DOHH2 (cell line): ENCODE results near the gene CSMD2.

Experiments used
- H3F3A ChIP-seq: fragments of 200-600 bp; sonication (generic), shearing (Covaris generic); 2 replicates; pipeline ENCODE4 v1.6.0; 2016; ENCODE audit warnings: antibody characterized with exemption, mild to moderate bottlenecking; ENCODE audit not compliant: control insufficient read depth, insufficient read depth
- H3K27ac ChIP-seq: fragments of 200-600 bp; sonication (generic); 2 replicates; pipeline ENCODE4 v1.5.1; 2014; ENCODE audit warnings: low read depth, mild to moderate bottlenecking, low read length, moderate library complexity
- H3K27me3 ChIP-seq: fragments of 200-600 bp; sonication (generic); 2 replicates; pipeline ENCODE4 v1.6.1; 2014; ENCODE audit warnings: mild to moderate bottlenecking, low read length, mixed read lengths; ENCODE audit not compliant: control insufficient read depth
- H3K36me3 ChIP-seq: fragments of 200-600 bp; sonication (generic); 2 replicates; pipeline ENCODE4 v1.6.1; 2014; ENCODE audit warnings: mild to moderate bottlenecking, low read length, moderate library complexity, mixed read lengths; ENCODE audit not compliant: control insufficient read depth
- H3K4me1 ChIP-seq: fragments of 200-600 bp; sonication (generic); 2 replicates; pipeline ENCODE4 v1.6.1; 2014; ENCODE audit warnings: mild to moderate bottlenecking, low read length, mixed read lengths; ENCODE audit not compliant: control insufficient read depth
- H3K4me2 ChIP-seq: fragments of 200-600 bp; sonication (generic); 2 replicates; pipeline ENCODE4 v1.6.0; 2014; ENCODE audit warnings: mild to moderate bottlenecking, low read length, moderate library complexity
- H3K4me3 ChIP-seq: fragments of 200-600 bp; sonication (generic); 2 replicates; pipeline ENCODE4 v1.5.1; 2014; ENCODE audit warnings: mild to moderate bottlenecking, low read length, mixed read lengths
- H3K79me2 ChIP-seq: fragments of 200-600 bp; sonication (generic); 2 replicates; pipeline ENCODE4 v1.6.1; 2014; ENCODE audit warnings: mild to moderate bottlenecking, low read length, mixed read lengths; ENCODE audit not compliant: control insufficient read depth
- H3K9me2 ChIP-seq: fragments of 200-600 bp; sonication (generic); replicated peaks from 2 replicates; pipeline ENCODE4 v1.6.1; 2014; ENCODE audit warnings: mild to moderate bottlenecking, low read length, mixed read lengths; ENCODE audit not compliant: control insufficient read depth
- H3K9me3 ChIP-seq: fragments of 200-600 bp; sonication (generic); 2 replicates; pipeline ENCODE4 v1.6.1; 2014; ENCODE audit warnings: antibody characterized with exemption, low read length, mixed read lengths; ENCODE audit not compliant: control insufficient read depth, insufficient read depth
- H4K20me1 ChIP-seq: fragments of 200-600 bp; sonication (generic); 2 replicates; pipeline ENCODE4 v1.6.0; 2014; ENCODE audit warnings: low read depth, mild to moderate bottlenecking, antibody characterized with exemption, low read length, moderate library complexity; ENCODE audit not compliant: control insufficient read depth, insufficient read depth
- CTCF ChIP-seq: fragments of 200-600 bp; sonication (generic); IDR thresholded peaks from one replicate; pipeline ENCODE4 v1.5.1; 2014; ENCODE audit warnings: antibody characterized with exemption, mild to moderate bottlenecking, low read depth, low read length; ENCODE audit not compliant: poor library complexity, severe bottlenecking
- EZH2phosphoT487 ChIP-seq: fragments of 200-600 bp; sonication (generic); IDR thresholded peaks from 2 replicates; pipeline ENCODE4 v1.6.1; 2017; ENCODE audit warnings: borderline replicate concordance, mild to moderate bottlenecking, antibody characterized with exemption, low read length, moderate library complexity, mixed read lengths

The CSMD2 gene

GRCh38 chr1:33633019-33633801, 531.8 kb downstream of the CSMD2 start:
- Histone ChIP-seq H3K27me3 (peaks cover 5% of the 10 kb centered on the region), H3K9me2 (no peaks in the 10 kb centered on the region), H3K27ac (no peak overlapping the region), H3K36me3 (no peaks in the 10 kb centered on the region), H3F3A (no peaks in the 10 kb centered on the region), H3K4me1 (no peaks in the 10 kb centered on the region), H3K9me3 (no peaks in the 10 kb centered on the region), H3K4me3 (no peak overlapping the region), H3K4me2 (no peak overlapping the region), H3K79me2 (no peaks in the 10 kb centered on the region), H4K20me1 (no peaks in the 10 kb centered on the region)
- TF ChIP-seq CTCF (peak; percentile 99), EZH2phosphoT487 (no peak)

GRCh38 chr1:33630686-33631085, 534.3 kb downstream of the CSMD2 start:
- Histone ChIP-seq H3F3A (no peaks in the 10 kb centered on the region), H3K4me1 (no peaks in the 10 kb centered on the region), H3K36me3 (no peaks in the 10 kb centered on the region), H3K9me3 (no peaks in the 10 kb centered on the region), H3K27me3 (peaks cover 2% of the 10 kb centered on the region), H3K4me2 (no peak overlapping the region), H3K9me2 (no peaks in the 10 kb centered on the region), H3K27ac (no peak overlapping the region), H3K79me2 (no peaks in the 10 kb centered on the region), H4K20me1 (no peaks in the 10 kb centered on the region), H3K4me3 (no peak overlapping the region)
- TF ChIP-seq CTCF (no peak), EZH2phosphoT487 (no peak)

GRCh38 chr1:33626801-33627200, 538.2 kb downstream of the CSMD2 start:
- H4K20me1 ChIP-seq: no peaks in the 10 kb centered on the region
- no peaks in the 10 kb centered on the region for H3F3A ChIP-seq
- no peaks in the 10 kb centered on the region for H3K4me1 ChIP-seq
- H3K36me3 ChIP-seq: no peaks in the 10 kb centered on the region
- H3K27ac ChIP-seq: no peak overlapping the region
- no peak overlapping the region for H3K4me3 ChIP-seq
- no peaks in the 10 kb centered on the region; the same call in 1 of the 2 replicates for H3K27me3 ChIP-seq
- no peaks in the 10 kb centered on the region for H3K79me2 ChIP-seq
- H3K9me3 ChIP-seq: no peaks in the 10 kb centered on the region
- H3K4me2 ChIP-seq: no peak overlapping the region
- H3K9me2 ChIP-seq: no peaks in the 10 kb centered on the region
- TF ChIP-seq EZH2phosphoT487 (no peak), CTCF (no peak)
